Neural progenitor cell (in vitro differentiated cells): Measurements from ENCODE around the gene MYO9B.

Experiments used
- CTCF ChIP-seq: fragments of 200-600 bp; sonication (generic); IDR thresholded peaks from 2 replicates; pipeline ENCODE4 v1.5.1; 2017; ENCODE audit warnings: antibody characterized with exemption, mild to moderate bottlenecking
- EZH2 ChIP-seq: fragments of 200-600 bp; sonication (generic); IDR thresholded peaks from 2 replicates; pipeline ENCODE4 v1.6.1; 2017; ENCODE audit warnings: antibody characterized with exemption, mild to moderate bottlenecking, moderate library complexity
- EZH2phosphoT487 ChIP-seq: fragments of 200-600 bp; sonication (generic); IDR thresholded peaks from 2 replicates; pipeline ENCODE4 v1.6.1; 2017; ENCODE audit warnings: antibody characterized with exemption

DNA sequence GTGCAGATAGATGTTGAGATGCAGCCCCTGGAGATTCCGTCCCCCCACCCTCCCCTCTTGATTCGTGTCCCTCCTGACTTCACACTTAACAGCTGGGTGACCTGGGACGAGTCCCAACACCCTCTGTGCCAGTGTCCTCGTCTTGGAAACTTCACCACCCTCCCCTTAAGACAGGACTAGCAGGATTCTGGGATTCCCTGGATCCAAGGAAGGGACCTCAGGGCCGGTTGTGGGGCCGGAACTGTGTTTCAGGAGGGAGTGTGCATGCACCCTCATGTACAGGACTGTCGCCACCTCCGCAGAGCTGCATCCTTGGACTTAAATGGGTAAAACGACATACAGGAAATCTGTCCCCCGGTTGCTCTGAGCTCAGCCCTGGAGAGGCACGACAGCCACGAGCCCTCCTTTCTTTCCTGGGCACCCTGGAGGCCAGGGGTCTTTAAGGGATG is 990 bp downstream of the MYO9B start:
- TF ChIP-seq CTCF (no peak), EZH2phosphoT487 (no peak), EZH2 (no peak)
